Stimulated activated CD8-positive, alpha-beta memory T cell treated with anti-CD3 and anti-CD28 coated beads, Interleukin-4, amount 100 ng/mL, for 48 hours (primary cell): ENCODE results near the gene FKBP15.
"Not testable (repeated sequence)": the region's sequence is repeated elsewhere in the genome, so short reads cannot be mapped to it uniquely, and the experiment has no call there.

Experiments used
- DNase-seq: peaks from one replicate; pipeline ENCODE4 v3.0.0-alpha.2; 2020

Gene FKBP15

GRCh38 chr9:113148372-113148705, 72.7 kb downstream of the FKBP15 start:
- DNase-seq, result no peak

- no peak for DNase-seq
Measured at GRCh38 chr9:113143432-113144227, 77.4 kb downstream of the FKBP15 start.

- DNase-seq, result not testable (repeated sequence)
Measured at GRCh38 chr9:113140896-113141295, 80.2 kb downstream of the FKBP15 start.

GRCh38 chr9:113139953-113140352, 81.1 kb downstream of the FKBP15 start:
- no peak for DNase-seq

GRCh38 chr9:113139225-113139829, 81.8 kb downstream of the FKBP15 start:
- DNase-seq, result no peak

GRCh38 chr9:113138760-113139159, 82.3 kb downstream of the FKBP15 start:
- DNase-seq, result no peak

- no peak for DNase-seq
Measured at GRCh38 chr9:113137196-113138168, 83.6 kb downstream of the FKBP15 start.

- no peak for DNase-seq
Measured at GRCh38 chr9:113131689-113132151, 89.4 kb downstream of the FKBP15 start.

- DNase-seq, result no peak
Measured at GRCh38 chr9:113129884-113130283, 91.2 kb downstream of the FKBP15 start.

GRCh38 chr9:113129466-113129865, 91.6 kb downstream of the FKBP15 start:
- DNase-seq, result no peak

GRCh38 chr9:113125386-113126035, 95.6 kb downstream of the FKBP15 start:
- no peak for DNase-seq

GRCh38 chr9:113118829-113119228, 102.2 kb downstream of the FKBP15 start:
- DNase-seq, result not testable (repeated sequence)
